ENCODE data around the gene SSR3. TPM values are rescaled to one million over a fixed set of nuclear protein-coding genes. Genes with fewer than 3 reads are reported as not detected.

Gene SSR3
- total RNA-seq, 2 experiments from 2014 or later, result 63.3 to 158 TPM

DNA sequence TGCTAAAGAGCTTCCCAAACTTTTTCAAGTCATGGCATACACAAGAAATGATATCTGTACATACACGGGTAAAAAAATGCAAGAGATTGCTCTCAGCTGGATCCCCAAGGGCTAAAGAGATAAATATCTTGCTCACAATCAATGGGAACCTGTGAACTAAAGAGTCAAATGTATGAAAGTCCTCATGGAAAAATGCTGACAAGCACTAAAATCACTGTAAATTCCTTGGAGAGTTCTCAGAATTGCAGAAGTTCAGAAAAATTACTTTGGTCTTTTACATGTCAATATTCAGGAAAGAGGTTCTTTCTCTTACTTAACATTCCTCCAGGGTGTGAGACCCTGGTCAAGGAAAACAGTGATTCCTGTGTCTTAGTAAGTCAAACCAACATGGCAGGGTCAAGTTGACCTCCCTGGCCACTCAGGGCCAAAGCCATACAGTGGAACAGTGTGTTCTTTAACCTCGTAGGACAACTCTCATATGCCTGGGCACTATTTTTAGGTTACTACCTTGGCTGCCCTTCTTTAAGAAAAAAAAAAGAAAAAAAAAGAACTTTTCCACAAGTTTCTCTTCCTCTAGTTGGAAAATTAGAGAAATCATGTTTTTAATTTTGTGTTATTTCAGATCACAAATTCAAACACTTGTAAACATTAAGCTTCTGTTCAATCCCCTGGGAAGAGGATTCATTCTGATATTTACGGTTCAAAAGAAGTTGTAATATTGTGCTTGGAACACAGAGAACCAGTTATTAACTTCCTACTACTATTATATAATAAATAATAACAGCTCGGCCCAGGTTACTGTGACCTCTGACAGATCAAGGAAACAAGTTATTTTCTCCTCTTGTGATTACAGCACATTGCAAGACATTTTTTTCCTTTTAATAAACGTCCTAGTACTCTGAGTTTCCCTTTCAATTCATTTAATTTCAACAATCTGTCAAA is 12.5 kb downstream of the SSR3 start:
- Histone ChIP-seq H3K4me3 (ENCODE audit: low read depth, low read length, poor library complexity, severe bottlenecking) (no peak overlapping the region), H3K9me3 (ENCODE audit: low read length) (no peaks in the 10 kb centered on the region), H3K4me2 (ENCODE audit: low read length) (no peak overlapping the region), H3K27ac (ENCODE audit: low read depth, low read length, poor library complexity, severe bottlenecking) (no peak overlapping the region), H3K79me2 (ENCODE audit: insufficient read depth, low read depth, low read length) (no peaks in the 10 kb centered on the region), H2AFZ (ENCODE audit: low read length) (no peak overlapping the region), H3K4me1 (ENCODE audit: insufficient read depth, low read length, poor library complexity, severe bottlenecking) (no peaks in the 10 kb centered on the region), H3K36me3 (ENCODE audit: insufficient read depth, low read length) (peaks cover 86% of the 10 kb centered on the region), H4K20me1 (ENCODE audit: insufficient read depth, low read length) (peaks cover 11% of the 10 kb centered on the region; the same call in 1 of the 2 replicates), H3K9me2 (ENCODE audit: insufficient read depth, low read length) (no peaks in the 10 kb centered on the region)
- POLR2A ChIA-PET, result interaction anchor here (1.3 kb wide), 1 partner anchor 11 kb away, joined by 5 read pairs; no protein-coding TSS in a partner anchor
- intact Hi-C loops (cut with micrococcal nuclease; ENCODE audit: unreplicated experiment), result no loop called here
- no TSS peak for BruUV-seq (replicated peaks)
- TF ChIP-seq, protein P1, sequence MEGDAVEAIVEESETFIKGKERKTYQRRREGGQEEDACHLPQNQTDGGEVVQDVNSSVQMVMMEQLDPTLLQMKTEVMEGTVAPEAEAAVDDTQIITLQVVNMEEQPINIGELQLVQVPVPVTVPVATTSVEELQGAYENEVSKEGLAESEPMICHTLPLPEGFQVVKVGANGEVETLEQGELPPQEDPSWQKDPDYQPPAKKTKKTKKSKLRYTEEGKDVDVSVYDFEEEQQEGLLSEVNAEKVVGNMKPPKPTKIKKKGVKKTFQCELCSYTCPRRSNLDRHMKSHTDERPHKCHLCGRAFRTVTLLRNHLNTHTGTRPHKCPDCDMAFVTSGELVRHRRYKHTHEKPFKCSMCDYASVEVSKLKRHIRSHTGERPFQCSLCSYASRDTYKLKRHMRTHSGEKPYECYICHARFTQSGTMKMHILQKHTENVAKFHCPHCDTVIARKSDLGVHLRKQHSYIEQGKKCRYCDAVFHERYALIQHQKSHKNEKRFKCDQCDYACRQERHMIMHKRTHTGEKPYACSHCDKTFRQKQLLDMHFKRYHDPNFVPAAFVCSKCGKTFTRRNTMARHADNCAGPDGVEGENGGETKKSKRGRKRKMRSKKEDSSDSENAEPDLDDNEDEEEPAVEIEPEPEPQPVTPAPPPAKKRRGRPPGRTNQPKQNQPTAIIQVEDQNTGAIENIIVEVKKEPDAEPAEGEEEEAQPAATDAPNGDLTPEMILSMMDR (conservative IDR thresholded peaks at IDR 0.05; ENCODE audit: low read length), result no peak
- no peak for TF ChIP-seq EZH2phosphoT487 (IDR thresholded peaks at IDR 0.05; ENCODE audit: borderline replicate concordance, low read depth, low read length)
- CTCF ChIA-PET (ENCODE audit: unreplicated experiment), result no interaction called here
- DNase-seq (ENCODE audit: low spot score), result no peak

DNA sequence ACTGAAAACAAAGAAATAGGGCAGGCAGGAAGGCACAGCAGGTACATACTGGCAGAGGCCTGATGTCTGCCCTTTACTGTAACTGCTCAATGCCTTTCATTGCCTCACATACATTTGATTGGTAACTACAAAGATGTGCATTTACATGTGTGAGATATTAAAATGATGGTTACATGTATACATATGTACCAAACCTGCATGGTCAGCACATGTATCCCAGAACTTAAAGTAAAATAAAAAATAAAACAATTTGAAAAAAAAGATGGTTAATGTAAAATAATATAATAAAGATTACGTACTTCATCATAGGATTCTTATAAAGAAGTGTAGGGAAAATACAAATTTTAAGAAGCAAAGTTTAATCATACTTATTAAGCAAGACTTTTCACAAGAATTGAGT is 15.1 kb downstream of the SSR3 start:
- no peak overlapping the region for H3K4me2 ChIP-seq (ENCODE audit: low read length)
- no peak overlapping the region for H2AFZ ChIP-seq (ENCODE audit: low read length)
- no peaks in the 10 kb centered on the region for H3K79me2 ChIP-seq (ENCODE audit: insufficient read depth, low read depth, low read length)
- no peaks in the 10 kb centered on the region for H3K9me2 ChIP-seq (ENCODE audit: insufficient read depth, low read length)
- H3K27ac ChIP-seq (ENCODE audit: low read depth, low read length, poor library complexity, severe bottlenecking), result no peak overlapping the region
- H3K36me3 ChIP-seq (ENCODE audit: insufficient read depth, low read length), result peaks cover 66% of the 10 kb centered on the region
- no peaks in the 10 kb centered on the region for H3K9me3 ChIP-seq (ENCODE audit: low read length)
- intact Hi-C loops (cut with micrococcal nuclease; ENCODE audit: unreplicated experiment), result loop anchor here (5.0 kb wide), 1 partner anchor 542 kb away; no protein-coding TSS in a partner anchor
- H3K4me1 ChIP-seq (ENCODE audit: insufficient read depth, low read length, poor library complexity, severe bottlenecking), result no peaks in the 10 kb centered on the region
- H4K20me1 ChIP-seq (ENCODE audit: insufficient read depth, low read length), result peaks cover 11% of the 10 kb centered on the region; the same call in 1 of the 2 replicates
- POLR2A ChIA-PET, result interaction anchor here (0.7 kb wide), 1 partner anchor 400 kb away, joined by 3 read pairs; no protein-coding TSS in a partner anchor
- CTCF ChIA-PET (ENCODE audit: unreplicated experiment), result interaction anchor here (0.5 kb wide), 1 partner anchor 668 kb away, joined by 3 read pairs; no protein-coding TSS in a partner anchor
- DNase-seq (ENCODE audit: low spot score), result no peak
- no peak overlapping the region for H3K4me3 ChIP-seq (ENCODE audit: low read depth, low read length, poor library complexity, severe bottlenecking)
- BruUV-seq (replicated peaks), result no TSS peak
- TF ChIP-seq, protein P1 (conservative IDR thresholded peaks at IDR 0.05; ENCODE audit: low read length), result no peak
- no peak for TF ChIP-seq EZH2phosphoT487 (IDR thresholded peaks at IDR 0.05; ENCODE audit: borderline replicate concordance, low read depth, low read length)

Data from OCI-LY7 (cell line).